ENCODE measurements around the gene SPHKAP.

The SPHKAP gene

GRCh38 chr2:228107846-228108245 is 73.6 kb downstream of the SPHKAP start:
- TF ChIP-seq, protein P1, sequence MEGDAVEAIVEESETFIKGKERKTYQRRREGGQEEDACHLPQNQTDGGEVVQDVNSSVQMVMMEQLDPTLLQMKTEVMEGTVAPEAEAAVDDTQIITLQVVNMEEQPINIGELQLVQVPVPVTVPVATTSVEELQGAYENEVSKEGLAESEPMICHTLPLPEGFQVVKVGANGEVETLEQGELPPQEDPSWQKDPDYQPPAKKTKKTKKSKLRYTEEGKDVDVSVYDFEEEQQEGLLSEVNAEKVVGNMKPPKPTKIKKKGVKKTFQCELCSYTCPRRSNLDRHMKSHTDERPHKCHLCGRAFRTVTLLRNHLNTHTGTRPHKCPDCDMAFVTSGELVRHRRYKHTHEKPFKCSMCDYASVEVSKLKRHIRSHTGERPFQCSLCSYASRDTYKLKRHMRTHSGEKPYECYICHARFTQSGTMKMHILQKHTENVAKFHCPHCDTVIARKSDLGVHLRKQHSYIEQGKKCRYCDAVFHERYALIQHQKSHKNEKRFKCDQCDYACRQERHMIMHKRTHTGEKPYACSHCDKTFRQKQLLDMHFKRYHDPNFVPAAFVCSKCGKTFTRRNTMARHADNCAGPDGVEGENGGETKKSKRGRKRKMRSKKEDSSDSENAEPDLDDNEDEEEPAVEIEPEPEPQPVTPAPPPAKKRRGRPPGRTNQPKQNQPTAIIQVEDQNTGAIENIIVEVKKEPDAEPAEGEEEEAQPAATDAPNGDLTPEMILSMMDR (IDR thresholded peaks at IDR 0.05): no peak

DNA sequence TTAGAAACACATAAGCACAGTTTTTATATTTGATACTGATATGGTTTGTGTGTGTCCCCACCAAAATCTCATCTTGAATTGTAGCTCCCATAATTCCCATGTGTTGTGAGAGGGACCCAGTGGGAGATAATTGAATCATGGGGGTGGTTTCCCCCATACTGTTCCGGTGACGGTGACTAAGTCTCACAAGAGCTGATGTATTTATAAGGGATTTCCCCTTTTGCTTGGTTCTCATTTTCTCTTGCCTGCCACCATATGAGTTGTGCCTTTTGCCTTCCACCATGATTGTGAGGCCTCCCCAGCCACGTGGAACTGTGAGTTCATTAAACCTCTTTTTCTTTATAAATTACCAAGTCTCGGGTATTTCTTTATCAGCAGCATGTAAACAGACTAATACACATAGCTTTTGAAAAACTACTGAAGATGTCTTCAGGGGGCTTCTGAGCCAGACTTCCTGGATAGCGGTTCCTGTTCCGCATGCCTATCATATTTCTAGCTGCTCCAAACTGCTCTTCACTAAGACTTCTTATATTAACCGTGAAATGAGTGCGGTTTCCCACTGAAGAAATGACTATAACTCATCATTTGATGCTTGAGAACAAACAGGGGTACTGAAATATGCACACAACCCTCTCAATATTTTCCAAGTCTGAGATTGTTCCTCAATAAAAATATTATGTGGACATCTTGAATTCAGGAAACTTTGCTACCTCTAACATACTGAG is 75.8 kb downstream of the SPHKAP start:
- TF ChIP-seq, protein P1 (IDR thresholded peaks at IDR 0.05): no peak

GRCh38 chr2:228104215-228104614 is 77.3 kb downstream of the SPHKAP start:
- TF ChIP-seq, protein P1 (IDR thresholded peaks at IDR 0.05): no peak

DNA sequence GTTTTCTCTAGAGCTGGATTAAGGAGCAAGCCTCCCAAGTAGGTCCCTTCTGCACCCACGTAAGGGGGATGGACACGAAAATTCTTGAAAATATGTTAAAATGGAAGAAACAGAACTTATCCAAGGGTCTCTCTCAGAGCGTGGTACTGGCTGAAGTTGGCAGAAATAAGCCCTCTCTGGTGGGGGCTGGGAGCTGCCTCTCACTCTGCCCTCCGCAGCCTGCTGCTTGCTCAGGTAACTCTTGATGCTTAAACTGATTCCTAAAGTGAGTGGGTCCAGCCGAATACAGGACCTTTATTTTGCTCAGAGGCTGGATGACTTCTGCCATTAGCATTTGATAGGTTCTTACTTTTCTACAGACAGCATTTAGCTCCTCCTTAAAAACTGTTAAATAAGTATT is 78.1 kb downstream of the SPHKAP start:
- TF ChIP-seq, protein P1 (IDR thresholded peaks at IDR 0.05): no peak

DNA sequence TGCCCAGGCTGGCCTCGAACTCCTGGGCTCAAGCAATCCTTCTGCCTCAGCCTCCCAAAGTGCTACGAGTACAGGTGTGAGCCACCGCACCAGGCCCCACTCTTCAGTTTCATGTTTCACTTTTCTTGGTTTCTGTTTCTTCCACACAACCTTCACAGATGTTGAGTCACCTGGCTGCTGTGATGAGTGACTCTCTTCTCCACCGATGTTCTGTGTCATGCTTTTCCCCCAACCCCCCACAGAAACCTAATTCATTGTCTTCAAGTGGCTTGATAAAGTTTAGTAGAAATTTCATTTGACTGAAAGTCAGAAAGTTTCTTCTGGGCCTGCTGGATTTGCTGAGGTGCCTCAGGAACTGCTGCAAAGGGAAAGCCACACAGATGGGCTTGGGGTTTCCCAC is 78.5 kb downstream of the SPHKAP start:
- TF ChIP-seq, protein P1 (IDR thresholded peaks at IDR 0.05): no peak

DNA sequence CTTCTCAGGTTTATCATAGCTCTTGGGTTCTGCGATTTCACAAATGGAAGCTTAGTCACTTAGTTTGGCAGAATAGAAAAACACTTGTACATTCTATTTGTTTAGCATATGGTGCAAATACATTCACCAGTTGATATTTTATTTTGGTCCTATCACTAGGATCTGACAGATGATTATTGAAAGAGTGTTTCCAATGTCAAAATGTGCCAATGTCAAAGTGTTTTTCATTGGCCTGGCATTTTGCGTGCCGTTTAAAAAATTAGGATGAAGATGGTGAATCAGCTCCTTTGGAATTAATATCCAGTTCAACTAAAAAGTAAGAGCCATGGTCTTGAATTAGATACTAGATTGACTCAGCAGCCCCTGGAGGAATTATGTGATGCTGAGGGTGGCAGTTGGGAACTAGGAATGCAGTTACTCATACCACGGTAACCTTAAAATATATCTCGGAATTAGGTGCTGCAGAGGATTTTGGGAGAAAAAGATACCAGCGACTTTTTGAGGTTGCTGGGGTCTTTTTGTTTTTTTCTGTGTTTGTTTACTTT is 87.0 kb downstream of the SPHKAP start:
- TF ChIP-seq, protein P1 (IDR thresholded peaks at IDR 0.05): no peak

DNA sequence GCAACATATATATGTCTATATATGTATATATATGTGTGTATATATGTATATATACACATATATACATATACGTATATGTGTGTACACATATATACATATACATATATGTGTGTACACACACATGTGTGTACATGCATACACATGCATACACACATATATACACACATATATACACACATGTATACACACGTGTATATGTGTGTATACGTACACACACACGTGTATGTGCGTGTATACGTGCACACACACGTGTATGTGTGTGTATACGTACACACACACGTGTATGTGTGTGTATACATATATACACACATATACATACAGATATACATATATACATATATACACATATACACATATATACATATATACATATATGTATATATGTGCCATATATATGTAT is 89.4 kb downstream of the SPHKAP start:
- TF ChIP-seq, protein P1 (IDR thresholded peaks at IDR 0.05): no peak
